GM12873 (cell line): ENCODE results near the gene CSNK1A1.

Experiments
- CTCF ChIP-seq: IDR thresholded peaks from 2 replicates; pipeline ENCODE4 v1.5.1; 2012; ENCODE audit warnings: low read depth, mild to moderate bottlenecking, moderate library complexity, low read length, control low read depth; ENCODE audit not compliant: insufficient read depth; ENCODE audit errors: missing control alignments

The CSNK1A1 gene

DNA sequence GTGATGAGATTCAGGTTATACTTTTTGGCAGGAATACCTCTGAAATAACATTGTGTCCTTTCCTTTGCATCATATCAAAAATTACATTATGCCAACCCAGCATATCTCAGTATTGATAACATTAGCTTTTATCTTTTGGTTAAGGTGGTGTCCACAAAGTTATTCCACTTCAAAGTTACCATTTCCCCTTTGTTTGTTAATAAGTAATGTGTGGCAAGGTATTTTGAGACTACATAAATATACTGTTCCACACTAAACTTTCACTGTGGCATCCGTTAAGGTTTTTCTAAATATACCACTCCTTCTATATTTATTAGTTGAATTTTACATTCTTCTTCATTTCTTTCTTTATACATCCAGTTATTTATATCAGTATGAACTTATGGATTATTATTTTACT, 16.0 kb upstream of the CSNK1A1 start:
- TF ChIP-seq CTCF = no peak

DNA sequence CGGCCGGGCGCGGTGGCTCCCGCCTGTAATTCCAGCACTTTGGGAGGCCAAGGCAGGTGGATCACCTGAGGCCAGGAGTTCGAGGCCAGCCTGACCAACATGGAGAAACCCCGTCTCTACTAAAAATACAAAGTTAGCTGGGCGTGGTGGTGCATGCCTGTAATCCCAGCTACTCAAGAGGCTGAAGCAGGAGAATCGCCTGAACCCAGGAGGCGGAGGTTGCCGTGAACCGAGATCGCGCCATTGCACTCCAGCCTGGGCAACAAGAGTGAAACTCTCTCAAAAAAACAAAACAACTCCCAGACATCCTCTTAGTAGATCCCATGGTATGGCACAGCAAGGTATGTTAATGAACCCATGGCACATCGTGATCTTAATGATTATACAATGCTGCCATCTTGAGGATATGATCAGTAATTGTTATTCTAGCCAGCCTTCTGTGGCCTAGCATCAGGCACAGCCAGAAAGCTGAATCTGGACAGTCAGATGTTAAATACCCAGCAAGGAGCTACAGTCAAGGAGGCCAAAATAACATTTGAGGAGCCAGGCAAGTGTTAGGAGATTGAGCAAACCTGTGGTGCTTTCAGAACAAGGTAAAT, 13.4 kb upstream of the CSNK1A1 start:
- TF ChIP-seq CTCF = peak; percentile 52

DNA sequence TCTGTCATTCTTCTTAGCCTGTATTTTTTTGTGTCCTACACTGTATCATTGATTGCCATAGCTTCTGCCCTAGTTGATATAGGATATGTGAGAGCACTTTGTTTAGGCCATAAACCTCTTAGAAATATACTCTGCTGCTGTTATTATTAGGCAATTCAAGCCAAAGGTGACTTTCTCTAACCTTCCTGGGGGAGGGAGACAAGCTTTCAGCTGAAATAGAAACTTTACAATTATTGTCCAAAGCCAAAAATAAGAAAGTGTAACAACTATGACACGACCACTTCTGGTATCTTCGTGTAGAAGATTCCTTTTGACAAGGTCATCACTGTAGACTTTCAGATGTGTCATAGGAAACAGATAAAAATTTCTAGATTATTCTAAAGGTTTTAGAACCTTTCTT, 12.2 kb upstream of the CSNK1A1 start:
- TF ChIP-seq CTCF = no peak

DNA sequence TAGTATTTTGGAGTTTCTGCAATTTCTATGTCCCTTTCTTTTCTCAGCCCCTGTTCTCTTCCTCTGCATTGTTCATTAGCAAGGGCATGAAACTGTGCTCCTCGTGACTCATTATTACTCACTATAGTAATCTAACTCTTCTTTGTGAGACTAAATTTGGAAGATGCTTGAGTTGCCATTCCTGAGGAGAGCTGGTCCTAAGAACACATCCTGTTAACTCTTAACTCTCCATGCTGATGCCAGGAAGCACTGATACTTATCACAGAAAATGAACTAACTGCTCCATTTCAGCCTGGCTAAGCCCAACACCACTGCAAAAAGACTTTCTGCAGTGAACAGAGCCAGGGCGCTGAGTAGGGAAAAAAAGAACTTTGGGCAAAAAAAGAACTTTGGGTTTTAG, 10.6 kb upstream of the CSNK1A1 start:
- TF ChIP-seq CTCF = no peak

- TF ChIP-seq CTCF = no peak
Observed at GRCh38 chr5:149559706-149560105, 8.5 kb upstream of the CSNK1A1 start.

GRCh38 chr5:149552553-149553160, 1.4 kb upstream of the CSNK1A1 start:
- no peak for TF ChIP-seq CTCF

DNA sequence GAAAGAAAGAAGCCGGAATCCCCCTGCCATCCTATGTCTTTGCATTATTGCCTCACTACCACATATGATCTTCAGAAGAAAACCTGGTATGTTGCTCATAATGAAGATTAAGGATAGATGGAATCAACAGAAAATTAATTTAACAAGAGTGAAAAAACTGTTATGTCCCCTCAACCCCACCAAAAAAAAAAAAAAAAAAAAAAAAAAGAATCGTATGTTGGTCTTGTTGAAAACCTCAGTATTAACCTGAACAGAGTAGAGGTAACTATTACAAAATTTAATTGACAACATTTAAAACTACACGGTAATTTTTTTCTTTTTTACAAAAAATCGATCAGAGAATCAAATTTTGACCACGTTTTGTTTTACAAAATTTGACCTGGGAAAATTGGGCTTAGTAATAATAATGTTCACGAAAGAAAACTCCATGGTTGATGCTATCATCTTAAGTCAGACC, 827 bp upstream of the CSNK1A1 start:
- no peak for TF ChIP-seq CTCF
